Activated CD8-positive, alpha-beta memory T cell treated with anti-CD3 and anti-CD28 coated beads, Interleukin-2, amount 50 U/mL, for 24 hours (primary cell): Measurements from ENCODE around the gene FRMPD1.

Experiments
- DNase-seq: peaks from one replicate; pipeline ENCODE4 v3.0.0-alpha.2; 2020; ENCODE audit errors: extremely low read depth

The FRMPD1 gene

DNA sequence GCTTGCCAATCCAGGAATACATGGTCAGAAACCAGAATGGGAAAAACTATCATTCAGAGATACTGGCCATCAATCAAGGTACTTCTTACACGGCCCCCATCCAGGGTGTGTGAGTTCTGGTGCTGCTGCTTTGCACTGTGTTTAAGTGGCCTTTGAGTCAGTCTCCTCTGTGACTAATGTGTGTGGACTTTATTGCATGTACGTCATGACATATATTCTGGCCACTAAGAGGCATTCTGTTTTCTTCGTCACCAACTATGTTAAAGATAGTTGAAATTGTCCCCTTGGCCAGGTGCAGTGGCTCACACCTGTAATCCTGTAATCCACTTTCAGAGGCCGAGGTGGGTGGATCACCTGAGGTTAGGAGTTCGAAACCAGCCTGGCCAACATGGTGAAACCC is 125.6 kb downstream of the FRMPD1 start:
- no peak for DNase-seq

DNA sequence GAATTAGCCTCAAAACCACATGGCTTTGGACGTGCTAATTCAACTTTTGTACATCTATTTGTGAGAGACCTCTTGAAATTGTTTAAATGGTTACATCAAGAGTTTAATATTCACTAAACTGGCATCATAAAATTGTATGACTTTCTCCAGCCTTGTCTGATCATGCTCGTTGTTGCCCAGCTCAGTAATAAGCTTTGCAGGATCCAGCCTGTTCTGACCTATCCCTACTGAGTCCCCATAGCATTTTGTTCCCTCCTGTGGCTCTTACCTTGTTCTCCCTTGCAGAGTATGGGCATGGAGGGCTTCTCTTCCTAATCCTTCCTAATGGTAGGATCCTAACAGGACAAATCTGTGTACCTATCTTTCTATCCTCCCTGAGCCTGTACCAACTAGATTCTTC is 127.8 kb downstream of the FRMPD1 start:
- DNase-seq, result no peak

DNA sequence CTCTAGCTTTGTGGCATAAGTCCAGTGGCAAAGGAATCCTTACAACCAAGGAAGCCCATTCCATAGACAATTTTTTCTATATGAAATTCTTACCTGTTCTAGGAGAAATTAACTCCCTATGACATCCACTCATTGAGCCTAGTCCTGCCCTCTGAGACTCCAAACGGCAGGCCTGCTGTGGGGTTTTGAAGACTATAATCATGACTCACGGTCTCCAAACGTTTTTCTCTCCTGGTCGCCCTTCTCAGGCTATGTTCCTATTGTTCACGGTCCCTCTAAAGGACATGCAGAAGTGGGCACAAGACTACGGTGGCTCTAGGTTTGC is 133.5 kb downstream of the FRMPD1 start:
- no peak for DNase-seq

DNA sequence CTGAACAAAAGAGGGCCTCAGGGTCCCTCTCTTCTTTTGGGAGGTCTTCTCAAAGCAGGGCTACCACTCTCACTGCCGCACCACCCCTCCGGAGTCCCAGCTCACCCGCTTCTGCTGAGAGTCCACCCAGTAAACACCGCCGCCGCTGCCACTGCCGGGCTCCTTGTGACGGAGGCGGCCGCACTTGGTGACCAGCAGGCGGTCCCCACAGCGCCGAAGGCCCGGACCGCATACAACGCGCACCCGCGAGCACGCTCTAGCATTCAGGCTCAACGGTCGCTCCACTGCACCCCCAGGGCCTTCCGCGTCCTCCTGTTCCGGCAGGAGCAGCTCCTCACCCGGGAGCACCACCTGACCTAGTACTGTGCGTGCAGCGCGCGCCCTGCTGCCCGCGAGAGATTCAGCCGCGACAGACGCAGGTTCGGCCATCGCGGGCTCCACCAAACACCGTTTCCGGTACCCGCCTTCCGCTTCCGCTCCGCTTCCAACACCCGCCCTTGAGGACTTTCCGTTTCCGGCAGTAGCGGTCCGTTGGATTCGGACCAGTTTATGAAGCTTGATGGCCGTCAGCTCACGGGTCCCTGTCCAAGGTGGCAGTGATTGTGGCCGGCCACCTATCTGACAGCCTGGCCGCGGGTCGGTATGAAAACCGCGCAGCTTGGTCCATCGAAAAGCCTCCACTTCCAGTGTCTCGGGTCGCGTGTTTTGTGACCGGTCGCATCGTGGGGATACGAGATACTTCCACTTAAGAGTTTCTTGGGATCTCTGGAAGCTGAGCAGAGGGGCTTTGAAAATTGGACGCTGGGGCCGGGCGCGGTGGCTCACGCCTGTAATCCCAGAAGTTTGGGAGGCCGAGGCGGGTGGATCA is 134.1 kb downstream of the FRMPD1 start, which contains the start of gene EXOSC3:
TSS of gene EXOSC3 (minus strand) at position 449 of the 868 bp plus-strand sequence. CDS start at position 429, 20 bp downstream.
- DNase-seq, result peak; percentile 79

DNA sequence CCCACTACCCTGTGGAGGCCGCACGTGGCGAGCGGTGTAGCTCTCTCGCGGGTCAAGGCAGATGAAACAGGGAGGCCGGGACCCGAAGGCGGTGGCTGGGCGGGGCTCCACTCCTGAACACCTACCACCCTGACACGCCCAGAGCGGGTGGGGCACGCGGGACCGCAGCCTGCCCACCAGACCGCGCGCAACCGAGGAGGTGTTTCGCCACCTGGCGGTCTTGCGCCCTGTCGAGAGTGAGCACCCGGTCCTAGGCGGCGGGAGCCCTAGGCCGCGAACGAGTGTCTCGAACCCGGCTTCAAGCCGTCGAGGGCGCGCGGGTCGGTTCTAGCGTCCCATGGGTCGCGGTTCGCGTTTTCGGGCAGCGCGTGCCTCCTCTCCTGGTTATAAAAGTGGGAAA is 136.3 kb downstream of the FRMPD1 start:
- no peak for DNase-seq

DNA sequence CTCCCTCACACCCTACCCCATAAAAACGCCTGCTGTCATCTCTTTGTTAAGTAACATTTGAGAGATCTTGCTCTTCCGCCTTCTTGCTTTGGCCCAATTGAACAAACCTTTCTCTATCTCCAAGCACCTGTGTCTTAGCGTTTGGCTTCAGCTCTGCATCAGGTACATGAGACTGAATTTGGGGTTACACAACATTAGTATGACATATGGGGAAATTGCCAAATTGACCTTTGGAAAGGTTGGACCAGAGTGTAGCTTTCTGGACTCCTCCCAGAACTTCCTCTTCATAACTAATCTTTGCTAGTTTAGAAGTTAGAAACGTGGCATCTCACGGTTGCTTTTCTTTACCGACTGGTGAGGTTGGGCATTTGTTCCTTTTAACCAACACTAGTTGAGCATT is 137.6 kb downstream of the FRMPD1 start:
- no peak for DNase-seq

DNA sequence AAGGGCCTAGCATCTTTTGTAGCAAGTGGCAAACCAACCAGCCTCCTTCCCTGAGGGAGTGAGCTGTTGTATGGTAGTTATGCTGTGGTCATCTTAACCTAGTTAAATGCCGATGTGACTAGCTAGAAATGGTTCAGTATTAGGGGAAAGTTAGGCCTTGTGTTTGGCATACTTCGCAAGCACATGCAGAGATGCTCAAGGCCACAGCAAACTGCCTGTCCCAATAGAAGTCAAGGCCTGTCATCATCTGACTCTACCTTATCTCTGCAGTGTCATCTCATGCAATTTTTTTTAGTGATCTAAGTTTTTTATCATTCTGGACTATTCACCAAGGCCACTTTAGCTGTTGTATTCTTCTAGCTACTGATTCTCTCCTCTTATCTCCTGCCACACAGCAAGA is 139.3 kb downstream of the FRMPD1 start:
- DNase-seq, result no peak

DNA sequence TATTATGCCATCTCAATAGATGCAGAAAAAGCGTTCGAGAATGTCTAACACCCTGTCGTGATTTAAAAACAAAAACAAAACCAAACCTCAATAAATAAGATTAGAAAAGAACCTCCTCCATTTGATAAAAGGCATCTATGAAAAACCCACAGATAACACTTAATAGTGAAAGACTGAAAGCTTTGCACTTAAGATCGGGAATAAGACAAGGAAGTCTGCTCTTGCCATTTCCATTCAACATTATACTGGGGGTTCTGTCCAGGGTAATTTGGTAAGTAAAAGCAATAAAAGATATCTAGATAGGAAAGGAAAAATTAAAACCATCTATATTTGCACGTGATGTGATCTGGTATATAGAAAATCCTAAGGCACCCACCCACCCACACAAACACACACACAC is 141.4 kb downstream of the FRMPD1 start:
- DNase-seq, result no peak

DNA sequence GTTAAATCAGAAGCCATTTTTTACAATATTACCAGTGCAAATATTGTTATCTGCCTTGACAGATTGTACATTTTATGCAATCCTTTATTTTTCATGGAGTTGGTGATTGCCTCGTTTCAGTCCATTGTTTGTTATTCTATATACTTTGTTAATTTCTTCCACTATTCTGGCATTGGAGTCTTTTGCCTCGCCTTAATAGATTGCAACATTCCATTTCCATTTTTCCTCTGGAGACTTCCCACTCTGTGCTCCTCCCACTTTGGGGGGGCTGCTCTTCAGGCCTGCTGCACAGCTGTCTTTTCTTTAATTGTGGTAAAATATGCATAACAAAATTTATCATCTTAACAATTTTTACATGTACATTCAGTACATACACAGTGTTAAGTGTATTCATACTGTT is 145.5 kb downstream of the FRMPD1 start:
- no peak for DNase-seq
